Measurements from ENCODE around the gene C1QTNF12. TPM values are rescaled to one million over a fixed set of nuclear protein-coding genes. Genes with fewer than 3 reads are reported as not detected.
"Not testable (repeated sequence)": the region's sequence is repeated elsewhere in the genome, so short reads cannot be mapped to it uniquely, and the experiment has no call there.

Gene C1QTNF12
- total RNA-seq, 4 donors from 2014 or later, result 23.3 to 58.0 (median 44.2) TPM; not detected in 1

DNA sequence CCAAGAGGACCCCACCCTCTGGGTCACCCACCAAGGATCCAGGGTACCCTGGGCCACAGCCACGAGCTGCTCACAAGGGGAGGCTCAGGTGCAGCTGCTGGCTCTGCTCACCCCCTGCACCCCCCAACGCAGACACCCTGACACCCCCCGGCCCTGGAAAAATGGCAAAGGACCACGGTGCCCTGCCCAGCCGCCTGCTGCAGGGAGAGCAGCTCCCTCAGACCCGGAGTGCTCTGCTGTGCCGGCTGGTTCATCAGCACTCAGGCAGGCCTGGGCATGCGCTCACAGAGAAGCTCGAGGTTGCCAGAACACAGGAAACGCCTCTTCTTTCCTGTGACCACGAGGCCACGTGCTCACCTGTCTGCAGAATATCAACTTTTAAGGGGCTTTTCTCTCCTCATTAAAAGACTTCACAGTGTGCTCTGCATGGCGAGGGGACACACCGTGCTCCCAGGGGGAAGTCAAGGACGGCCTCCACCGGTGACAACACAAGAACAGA is 4.3 kb upstream of the C1QTNF12 start:
- H3K4me3 ChIP-seq, result no peak overlapping the region
- peaks cover 0 to 16% (median 10%) of the 10 kb centered on the region in 4 donors for H3K4me1 ChIP-seq
- peak in 2 of 3 donors; percentile 68 to 75 for DNase-seq
- H3K36me3 ChIP-seq, result peaks cover 0 to 33% (median 0%) of the 10 kb centered on the region in 3 donors
- H3K27ac ChIP-seq, result peak overlapping the region in 2 of 4 donors; percentile 16 to 48
- peaks cover 0 to 15% of the 10 kb centered on the region in 2 donors for H3K27me3 ChIP-seq
- no peaks in the 10 kb centered on the region for H3K9me3 ChIP-seq
- TF ChIP-seq CTCF (IDR thresholded peaks at IDR 0.05) (no peak), POLR2A (IDR thresholded peaks at IDR 0.05) (no peak)

DNA sequence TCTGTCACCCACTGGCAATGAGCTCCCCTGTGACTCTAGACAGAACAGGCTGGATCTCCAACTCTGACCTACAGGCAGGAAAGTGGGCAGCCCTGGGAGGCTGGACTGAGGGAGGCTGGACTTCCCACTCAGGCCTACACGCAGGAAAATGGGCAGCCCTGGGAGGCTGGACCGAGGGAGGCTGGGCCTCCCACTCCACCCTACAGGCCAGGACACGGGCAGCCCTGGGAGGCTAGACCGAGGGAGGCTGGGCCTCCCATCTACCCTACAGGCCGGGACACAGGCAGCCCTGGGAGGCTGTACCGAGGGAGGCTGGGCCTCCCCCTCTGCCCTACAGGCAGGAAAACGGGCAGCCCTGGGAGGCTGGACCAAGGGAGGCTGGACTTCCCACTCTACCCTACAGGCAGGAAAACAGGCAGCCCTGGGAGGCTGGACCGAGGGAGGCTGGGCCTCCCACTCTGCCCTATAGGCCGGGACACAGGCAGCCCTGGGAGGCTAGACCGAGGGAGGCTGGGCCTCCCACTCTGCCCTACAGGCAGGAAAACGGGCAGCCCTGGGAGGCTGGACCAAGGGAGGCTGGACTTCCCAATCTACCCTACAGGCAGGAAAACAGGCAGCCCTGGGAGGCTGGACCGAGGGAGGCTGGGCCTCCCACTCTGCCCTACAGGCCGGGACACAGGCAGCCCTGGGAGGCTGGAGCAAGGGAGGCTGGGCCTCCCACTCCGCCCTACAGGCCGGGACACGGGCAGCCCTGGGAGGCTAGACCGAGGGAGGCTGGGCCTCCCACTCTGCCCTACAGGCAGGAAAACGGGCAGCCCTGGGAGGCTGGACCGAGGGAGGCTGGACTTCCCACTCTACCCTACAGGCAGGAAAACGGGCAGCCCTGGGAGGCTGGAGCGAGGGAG is 1.7 kb upstream of the C1QTNF12 start:
- DNase-seq, result not testable (repeated sequence)
- peaks cover 0 to 21% of the 10 kb centered on the region in 2 donors for H3K27me3 ChIP-seq

DNA sequence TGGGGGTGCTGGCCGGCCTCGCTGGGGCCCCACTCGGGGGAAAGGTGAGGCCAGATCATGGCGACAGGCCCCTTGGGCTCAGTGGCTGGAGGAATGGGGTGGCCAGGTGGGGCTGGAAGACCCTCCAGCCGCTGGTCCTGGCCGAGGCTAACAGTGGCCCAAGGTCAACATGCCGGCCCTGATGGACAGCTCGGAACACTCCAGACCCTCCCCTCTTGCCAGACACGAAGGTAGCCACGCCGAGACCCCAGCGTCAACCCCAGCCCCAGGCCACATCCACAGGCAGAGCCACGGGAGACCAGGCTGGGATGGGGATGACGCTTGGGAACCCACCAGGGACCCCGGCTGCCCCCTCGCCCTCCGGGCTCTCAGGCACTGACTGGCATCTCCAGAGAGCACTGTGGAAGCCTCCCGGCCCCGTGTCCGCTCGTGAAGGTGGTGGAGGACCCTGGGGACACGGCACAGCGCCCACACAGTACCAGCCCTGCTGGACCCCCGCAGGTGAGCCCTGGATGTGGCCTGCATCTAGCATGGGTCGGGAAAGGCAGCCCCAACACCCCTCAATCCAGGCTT is 905 bp upstream of the C1QTNF12 start:
- DNase-seq, result no peak
- Histone ChIP-seq H3K36me3 (peaks cover 0 to 2% (median 0%) of the 10 kb centered on the region in 3 donors), H3K4me3 (no peak overlapping the region), H3K4me1 (peaks cover 0 to 16% (median 10%) of the 10 kb centered on the region in 4 donors), H3K27ac (no peak overlapping the region), H3K27me3 (peaks cover 0 to 21% of the 10 kb centered on the region in 2 donors), H3K9me3 (no peaks in the 10 kb centered on the region)
- TF ChIP-seq POLR2A (IDR thresholded peaks at IDR 0.05) (no peak), CTCF (IDR thresholded peaks at IDR 0.05) (no peak)

More for the DNA sequence above, 1.7 kb upstream of the C1QTNF12 start:
- peaks cover 0 to 16% (median 10%) of the 10 kb centered on the region in 4 donors for H3K4me1 ChIP-seq
- not testable (repeated sequence) for H3K9me3 ChIP-seq, H3K4me3 ChIP-seq, H3K36me3 ChIP-seq, H3K27ac ChIP-seq

DNA sequence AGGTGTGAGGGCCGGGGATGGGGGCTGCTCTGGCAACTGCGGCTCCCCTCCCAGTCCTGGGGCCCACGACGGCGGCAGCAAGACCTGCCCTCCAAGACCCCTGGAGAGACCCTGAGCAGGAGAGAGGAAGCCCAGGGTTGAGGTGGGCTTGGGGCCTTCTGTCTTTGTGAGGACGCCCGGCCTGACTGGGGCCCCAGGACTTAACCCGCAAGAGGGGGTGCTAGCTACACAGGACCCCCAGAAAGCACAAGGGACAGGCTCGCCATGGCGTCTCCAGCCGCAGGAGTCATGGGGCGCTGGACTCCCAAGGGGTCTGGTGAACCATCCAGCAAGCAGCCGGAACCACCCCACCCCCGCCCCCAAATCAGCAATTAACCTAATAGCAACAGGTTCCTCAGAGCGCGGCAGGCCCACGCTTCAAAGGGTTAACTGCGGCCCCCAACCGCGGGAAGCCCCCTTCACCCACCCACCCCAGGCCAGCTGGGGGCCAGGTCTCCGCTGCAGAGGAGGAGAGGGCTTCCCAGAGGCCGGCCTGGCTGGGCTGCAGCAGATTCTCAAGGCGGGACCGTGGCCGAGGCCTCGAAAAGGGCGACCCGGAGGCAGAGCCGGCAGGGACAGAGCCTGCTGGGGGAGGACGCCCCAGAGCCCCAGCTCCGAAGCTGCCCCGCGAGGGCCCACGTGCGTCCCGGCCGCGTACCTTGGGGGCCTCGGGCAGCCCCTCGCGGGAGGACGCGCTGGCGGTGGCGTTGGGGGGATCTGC is 525 bp downstream of the C1QTNF12 start:
- peaks cover 0 to 21% of the 10 kb centered on the region in 2 donors for H3K27me3 ChIP-seq
- no peak for DNase-seq
- peak overlapping the region in 1 of 4 donors; percentile 22 for H3K4me3 ChIP-seq
- H3K9me3 ChIP-seq, result no peaks in the 10 kb centered on the region
- no peaks in the 10 kb centered on the region for H3K36me3 ChIP-seq
- no peak overlapping the region for H3K27ac ChIP-seq
- TF ChIP-seq POLR2A (IDR thresholded peaks at IDR 0.05) (no peak), CTCF (IDR thresholded peaks at IDR 0.05) (no peak)
- peaks cover 0 to 13% (median 8%) of the 10 kb centered on the region in 4 donors for H3K4me1 ChIP-seq

- H3K9me3 ChIP-seq, result no peaks in the 10 kb centered on the region
These were observed 1.2 kb downstream of the C1QTNF12 start for GRCh38 chr1:1245178-1245816.

More at GRCh38 chr1:1245178-1245816, 1.2 kb downstream of the C1QTNF12 start:
- DNase-seq, result no peak
- Histone ChIP-seq H3K27me3 (peaks cover 0 to 21% of the 10 kb centered on the region in 2 donors), H3K4me3 (no peak overlapping the region), H3K4me1 (peaks cover 0 to 11% (median 3%) of the 10 kb centered on the region in 4 donors), H3K36me3 (no peaks in the 10 kb centered on the region), H3K27ac (no peak overlapping the region)
- TF ChIP-seq CTCF (IDR thresholded peaks at IDR 0.05) (no peak), POLR2A (IDR thresholded peaks at IDR 0.05) (no peak)

Data from Peyer's patch (tissue), 4 donors.